Activated CD4-positive, alpha-beta T cell treated with anti-CD3 and anti-CD28 coated beads, Interleukin-2, amount 10 ng/mL, durations not matched to agents 24 days and 14 days (primary cell): ENCODE results near the gene CPE. TPM values are rescaled to one million over a fixed set of nuclear protein-coding genes. Genes with fewer than 3 reads are reported as not detected.

Experiments
- DNase-seq: peaks from one replicate; pipeline ENCODE4 v3.0.0; 2022
- H3K27ac Mint-ChIP-seq: one replicate; pipeline ENCODE4 v1.8.0; 2022; ENCODE audit warnings: mild to moderate bottlenecking, mixed read lengths
- H3K27me3 Mint-ChIP-seq: one replicate; pipeline ENCODE4 v1.8.0; 2022; ENCODE audit warnings: mixed read lengths
- H3K36me3 Mint-ChIP-seq: one replicate; pipeline ENCODE4 v1.8.0; 2022; ENCODE audit warnings: low read depth, mild to moderate bottlenecking, mixed read lengths
- H3K4me1 Mint-ChIP-seq: one replicate; pipeline ENCODE4 v1.8.0; 2021; ENCODE audit warnings: mixed read lengths
- H3K4me3 Mint-ChIP-seq: one replicate; pipeline ENCODE4 v1.8.0; 2022; ENCODE audit warnings: mild to moderate bottlenecking, moderate library complexity, mixed read lengths
- H3K9me3 Mint-ChIP-seq: one replicate; pipeline ENCODE4 v1.8.0; 2021; ENCODE audit warnings: mixed read lengths
- intact Hi-C: fragments of 100-400 bp; cut with micrococcal nuclease; formaldehyde crosslinking; loops from one replicate; pipeline ENCODE4 v1.15.1; 2023
- total RNA-seq: library from RNA; stranded (reverse); gene quantifications from 2 replicates; pipeline ENCODE4 v1.2.3, GENCODE V29; 2022

The CPE gene
- total RNA-seq, 1 donor from 2014 or later = not detected

GRCh38 chr4:165379678-165380064 lies 863 bp downstream of the CPE start:
- no peak overlapping the region for H3K27ac Mint-ChIP-seq
- DNase-seq = no peak
- intact Hi-C loops = no loop called here
- no peak overlapping the region for H3K4me3 Mint-ChIP-seq
- peaks cover 79% of the 10 kb centered on the region for H3K27me3 Mint-ChIP-seq
- peaks cover 8% of the 10 kb centered on the region for H3K4me1 Mint-ChIP-seq
- H3K36me3 Mint-ChIP-seq = no peaks in the 10 kb centered on the region
- H3K9me3 Mint-ChIP-seq = peaks cover 4% of the 10 kb centered on the region

- intact Hi-C loops = no loop called here
- no peak overlapping the region for H3K4me3 Mint-ChIP-seq
- peaks cover 4% of the 10 kb centered on the region for H3K9me3 Mint-ChIP-seq
- H3K27ac Mint-ChIP-seq = no peak overlapping the region
- H3K36me3 Mint-ChIP-seq = no peaks in the 10 kb centered on the region
- peaks cover 76% of the 10 kb centered on the region for H3K27me3 Mint-ChIP-seq
- DNase-seq = no peak
- H3K4me1 Mint-ChIP-seq = peaks cover 4% of the 10 kb centered on the region
Observed at GRCh38 chr4:165380805-165381204, 2.0 kb downstream of the CPE start.

- intact Hi-C loops = no loop called here
- no peak for DNase-seq
- Mint-ChIP-seq H3K27me3 (peaks cover 72% of the 10 kb centered on the region), H3K27ac (no peak overlapping the region), H3K4me3 (no peak overlapping the region), H3K36me3 (no peaks in the 10 kb centered on the region), H3K9me3 (peaks cover 4% of the 10 kb centered on the region), H3K4me1 (peaks cover 4% of the 10 kb centered on the region)
Observed at GRCh38 chr4:165381821-165382373, 3.1 kb downstream of the CPE start.

DNA sequence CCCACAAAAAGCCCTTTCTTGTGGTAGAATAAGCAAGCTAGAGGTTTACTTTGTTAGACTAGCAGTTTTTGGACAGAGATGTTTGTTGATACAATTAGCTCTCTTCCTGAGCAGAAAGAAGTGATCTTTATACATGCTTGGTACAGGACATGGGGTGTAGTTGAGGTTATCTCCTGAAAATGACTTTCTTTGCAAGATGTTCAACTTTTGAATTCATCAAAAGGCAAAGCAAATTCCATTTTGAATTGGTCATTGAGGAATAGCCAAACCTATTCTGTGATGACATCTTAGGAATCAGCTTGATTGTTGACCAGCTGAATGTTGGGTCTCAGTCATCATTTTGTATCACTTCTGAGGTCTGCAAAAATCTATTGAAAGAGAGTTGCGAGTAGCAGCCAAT lies 3.8 kb downstream of the CPE start:
- H3K4me1 Mint-ChIP-seq = peaks cover 4% of the 10 kb centered on the region
- H3K9me3 Mint-ChIP-seq = peaks cover 4% of the 10 kb centered on the region
- no peak for DNase-seq
- intact Hi-C loops = no loop called here
- H3K4me3 Mint-ChIP-seq = no peak overlapping the region
- H3K36me3 Mint-ChIP-seq = no peaks in the 10 kb centered on the region
- no peak overlapping the region for H3K27ac Mint-ChIP-seq
- H3K27me3 Mint-ChIP-seq = peaks cover 69% of the 10 kb centered on the region

GRCh38 chr4:165383591-165384073 lies 4.8 kb downstream of the CPE start:
- no peak for DNase-seq
- H3K27me3 Mint-ChIP-seq = peaks cover 66% of the 10 kb centered on the region
- intact Hi-C loops = no loop called here

DNA sequence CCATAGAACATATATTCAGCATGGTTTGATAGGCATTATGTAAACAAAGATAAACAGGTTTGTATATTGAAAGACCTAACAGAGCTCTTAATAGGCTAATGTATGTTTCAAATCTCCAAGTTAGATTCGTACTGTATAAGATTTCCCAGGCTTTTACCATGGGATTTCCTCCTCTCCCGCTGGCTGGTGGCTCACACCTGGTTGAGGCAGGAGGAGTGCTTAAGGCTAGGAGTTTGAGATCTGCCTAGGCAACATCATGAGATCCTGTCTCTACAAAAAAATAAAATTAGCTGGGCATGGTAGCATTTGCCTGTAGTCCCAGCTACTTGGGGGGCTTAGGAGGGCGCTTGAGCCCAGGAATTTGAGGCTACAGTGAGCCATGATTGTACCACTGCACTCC lies 5.4 kb downstream of the CPE start:
- H3K4me3 Mint-ChIP-seq = no peak overlapping the region
- H3K4me1 Mint-ChIP-seq = no peaks in the 10 kb centered on the region
- DNase-seq = no peak
- H3K27ac Mint-ChIP-seq = no peak overlapping the region
- intact Hi-C loops = no loop called here
- peaks cover 64% of the 10 kb centered on the region for H3K27me3 Mint-ChIP-seq
- H3K36me3 Mint-ChIP-seq = no peaks in the 10 kb centered on the region
- peaks cover 4% of the 10 kb centered on the region for H3K9me3 Mint-ChIP-seq

More at GRCh38 chr4:165383591-165384073, 4.8 kb downstream of the CPE start:
- Mint-ChIP-seq H3K4me1 (peaks cover 2% of the 10 kb centered on the region), H3K9me3 (peaks cover 4% of the 10 kb centered on the region), H3K27ac (no peak overlapping the region), H3K4me3 (no peak overlapping the region), H3K36me3 (no peaks in the 10 kb centered on the region)

DNA sequence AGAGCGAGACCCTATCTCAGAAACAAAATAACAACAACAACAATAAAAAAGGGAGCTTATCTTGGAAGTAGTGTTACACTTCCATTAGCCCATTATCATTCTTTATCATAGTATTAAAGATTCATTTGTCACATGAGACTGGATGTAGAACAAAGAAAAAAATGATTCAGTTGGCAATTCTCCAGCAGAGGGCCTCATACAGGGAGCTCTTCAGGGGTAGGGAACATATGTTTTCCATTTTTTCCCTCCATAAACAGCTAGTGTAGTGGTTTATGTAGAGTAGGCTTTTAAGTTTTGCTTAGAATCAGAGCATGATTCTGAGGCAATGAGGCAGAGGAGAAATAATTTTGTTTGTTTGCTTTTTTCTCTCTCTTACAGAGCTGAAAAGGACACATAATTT lies 5.8 kb downstream of the CPE start:
- Mint-ChIP-seq H3K27ac (no peak overlapping the region), H3K4me1 (no peaks in the 10 kb centered on the region), H3K4me3 (no peak overlapping the region), H3K9me3 (peaks cover 4% of the 10 kb centered on the region), H3K36me3 (no peaks in the 10 kb centered on the region), H3K27me3 (peaks cover 62% of the 10 kb centered on the region)
- intact Hi-C loops = no loop called here
- no peak for DNase-seq

DNA sequence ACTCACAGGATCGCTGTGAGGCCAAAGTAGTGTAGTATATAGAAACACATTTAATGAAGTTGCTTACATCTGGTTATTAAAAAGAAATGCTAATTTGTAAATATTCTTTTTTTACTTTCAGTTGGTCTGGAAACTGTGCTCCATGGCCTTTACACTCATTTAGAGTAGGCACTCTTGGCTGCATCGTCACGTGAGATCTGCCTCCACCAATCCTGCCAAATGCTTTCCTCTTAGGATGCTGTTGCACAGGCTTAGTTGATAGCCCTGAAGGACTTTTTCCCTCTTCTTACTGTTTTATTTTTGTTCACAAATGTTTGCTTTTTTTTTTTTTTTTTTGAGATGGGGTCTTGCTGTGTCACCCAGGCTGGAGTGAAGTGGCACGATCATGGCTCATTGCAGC lies 6.3 kb downstream of the CPE start:
- Mint-ChIP-seq H3K4me3 (no peak overlapping the region), H3K4me1 (no peaks in the 10 kb centered on the region), H3K9me3 (peaks cover 4% of the 10 kb centered on the region), H3K36me3 (no peaks in the 10 kb centered on the region), H3K27me3 (peaks cover 61% of the 10 kb centered on the region), H3K27ac (no peak overlapping the region)
- no peak for DNase-seq
- intact Hi-C loops = no loop called here

- intact Hi-C loops = no loop called here
- Mint-ChIP-seq H3K27me3 (peaks cover 59% of the 10 kb centered on the region), H3K27ac (no peak overlapping the region)
Observed at GRCh38 chr4:165386328-165386727, 7.5 kb downstream of the CPE start.

DNA sequence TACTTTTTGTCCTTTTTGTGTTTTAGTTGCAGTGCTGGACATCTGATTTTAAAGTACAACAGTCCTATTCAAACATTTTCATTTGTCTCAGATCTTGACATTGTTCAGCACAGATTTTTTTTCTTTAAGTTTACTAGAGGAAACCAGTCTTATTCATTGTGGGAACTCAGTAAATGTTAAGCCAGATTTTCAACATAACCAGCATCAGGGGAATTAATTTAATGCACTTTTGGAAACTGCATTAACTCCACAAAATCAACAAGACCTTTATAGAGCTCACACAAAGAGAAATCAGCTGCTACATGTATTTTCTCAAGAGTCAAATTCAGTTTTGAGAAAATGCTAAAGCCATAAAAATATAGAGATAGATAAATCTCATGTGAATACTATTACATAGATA lies 9.9 kb downstream of the CPE start:
- no peak for DNase-seq
- Mint-ChIP-seq H3K27me3 (peaks cover 48% of the 10 kb centered on the region), H3K4me3 (no peak overlapping the region), H3K27ac (no peak overlapping the region), H3K9me3 (no peaks in the 10 kb centered on the region), H3K36me3 (no peaks in the 10 kb centered on the region), H3K4me1 (no peaks in the 10 kb centered on the region)
- intact Hi-C loops = no loop called here

More at GRCh38 chr4:165386328-165386727, 7.5 kb downstream of the CPE start:
- Mint-ChIP-seq H3K9me3 (peaks cover 4% of the 10 kb centered on the region), H3K4me3 (no peak overlapping the region), H3K36me3 (no peaks in the 10 kb centered on the region), H3K4me1 (no peaks in the 10 kb centered on the region)
- DNase-seq = no peak

- Mint-ChIP-seq H3K9me3 (no peaks in the 10 kb centered on the region), H3K36me3 (no peaks in the 10 kb centered on the region), H3K27me3 (peaks cover 31% of the 10 kb centered on the region), H3K4me3 (no peak overlapping the region), H3K27ac (no peak overlapping the region), H3K4me1 (no peaks in the 10 kb centered on the region)
- intact Hi-C loops = no loop called here
- DNase-seq = no peak
Observed at GRCh38 chr4:165393051-165393450, 14.2 kb downstream of the CPE start.

DNA sequence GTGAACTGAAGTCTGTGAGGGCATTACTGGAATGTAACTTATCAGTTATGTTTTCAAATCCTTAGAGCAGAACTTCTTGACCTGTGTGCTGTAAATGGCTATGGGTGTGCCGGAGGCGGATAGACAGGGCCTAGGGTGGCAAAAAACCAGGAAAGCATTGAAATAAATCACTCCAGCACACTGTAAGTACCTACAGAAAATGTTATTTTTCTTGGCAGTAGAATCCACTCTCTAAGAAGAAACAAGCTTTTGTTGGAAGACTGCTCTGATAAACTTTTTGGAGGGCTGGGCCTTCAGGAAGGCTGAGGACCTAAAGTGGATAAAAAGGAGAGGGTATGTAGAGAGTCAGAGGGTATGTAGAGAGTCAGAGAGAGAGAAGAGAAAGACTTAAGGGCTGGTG lies 14.9 kb downstream of the CPE start:
- no peaks in the 10 kb centered on the region for H3K4me1 Mint-ChIP-seq
- no peaks in the 10 kb centered on the region for H3K9me3 Mint-ChIP-seq
- H3K4me3 Mint-ChIP-seq = no peak overlapping the region

GRCh38 chr4:165394275-165394674 lies 15.5 kb downstream of the CPE start:
- H3K4me3 Mint-ChIP-seq = no peak overlapping the region
- no peak overlapping the region for H3K27ac Mint-ChIP-seq
- H3K4me1 Mint-ChIP-seq = no peaks in the 10 kb centered on the region
- H3K36me3 Mint-ChIP-seq = no peaks in the 10 kb centered on the region
- intact Hi-C loops = no loop called here
- DNase-seq = no peak
- H3K9me3 Mint-ChIP-seq = no peaks in the 10 kb centered on the region
- peaks cover 26% of the 10 kb centered on the region for H3K27me3 Mint-ChIP-seq

More for the DNA sequence above, 14.9 kb downstream of the CPE start:
- peaks cover 27% of the 10 kb centered on the region for H3K27me3 Mint-ChIP-seq
- no peaks in the 10 kb centered on the region for H3K36me3 Mint-ChIP-seq
- H3K27ac Mint-ChIP-seq = no peak overlapping the region
- intact Hi-C loops = no loop called here
- DNase-seq = no peak

DNA sequence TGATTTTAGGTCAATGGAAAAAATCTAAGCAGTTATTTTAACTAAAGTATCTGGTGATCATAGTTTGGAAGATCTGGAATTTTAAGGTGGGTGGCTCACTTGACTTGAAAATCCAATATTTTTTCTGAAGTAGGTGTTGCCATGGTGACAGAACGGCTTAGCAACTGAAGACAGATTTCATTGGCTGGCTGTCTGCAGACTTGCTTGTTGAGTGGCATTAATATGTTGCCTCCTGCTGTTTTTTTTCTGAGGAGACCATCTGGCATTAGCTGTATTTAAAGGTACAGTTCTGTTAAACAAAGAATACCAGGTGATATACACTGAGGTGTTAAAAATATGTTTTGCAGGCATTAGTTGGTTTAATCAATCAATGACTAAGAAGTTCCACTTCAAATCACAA lies 19.8 kb downstream of the CPE start:
- H3K36me3 Mint-ChIP-seq = no peaks in the 10 kb centered on the region
- intact Hi-C loops = no loop called here
- DNase-seq = no peak
- no peaks in the 10 kb centered on the region for H3K4me1 Mint-ChIP-seq
- H3K9me3 Mint-ChIP-seq = no peaks in the 10 kb centered on the region
- no peak overlapping the region for H3K4me3 Mint-ChIP-seq
- peaks cover 17% of the 10 kb centered on the region for H3K27me3 Mint-ChIP-seq
- no peak overlapping the region for H3K27ac Mint-ChIP-seq

GRCh38 chr4:165402375-165402774 lies 23.6 kb downstream of the CPE start:
- Mint-ChIP-seq H3K27ac (no peak overlapping the region), H3K9me3 (no peaks in the 10 kb centered on the region), H3K27me3 (peaks cover 10% of the 10 kb centered on the region), H3K4me1 (no peaks in the 10 kb centered on the region), H3K4me3 (no peak overlapping the region), H3K36me3 (no peaks in the 10 kb centered on the region)
- intact Hi-C loops = no loop called here
- no peak for DNase-seq
